ENCODE results near the gene SCLT1.

DNA sequence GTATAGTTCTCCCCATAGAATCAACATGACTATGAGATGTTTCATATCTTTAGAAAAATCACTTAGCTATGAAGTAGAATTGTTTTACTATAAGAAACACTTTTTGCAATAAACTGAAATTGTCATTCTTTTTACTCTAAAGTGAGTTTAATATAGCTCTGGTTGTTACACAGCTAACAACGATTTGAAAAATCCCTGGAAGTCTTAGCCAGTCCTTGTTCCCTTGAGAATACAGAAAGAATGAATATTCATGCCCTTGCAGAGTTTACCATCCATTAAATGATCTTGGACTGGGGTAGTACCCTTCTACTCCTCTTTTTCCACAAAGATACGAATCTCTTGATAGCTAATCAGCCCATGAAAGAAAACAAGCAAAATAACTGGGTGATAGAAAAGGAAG is 142.0 kb downstream of the SCLT1 start:
- TF ChIP-seq ZFP36L1 (CRISPR knock-in tag; IDR thresholded peaks at IDR 0.05), result no peak
- TF ChIP-seq ZNF326 (CRISPR knock-in tag; IDR thresholded peaks at IDR 0.05; ENCODE audit: borderline replicate concordance), result no peak
- TF ChIP-seq MEF2D (CRISPR knock-in tag; IDR thresholded peaks at IDR 0.05), result no peak
- TF ChIP-seq KLF9 (CRISPR knock-in tag; IDR thresholded peaks at IDR 0.05; ENCODE audit: low read depth), result no peak
- TF ChIP-seq ZNF550 (CRISPR knock-in tag; IDR thresholded peaks at IDR 0.05; ENCODE audit: borderline replicate concordance), result no peak
- TF ChIP-seq NR2F2 (IDR thresholded peaks at IDR 0.05; ENCODE audit: borderline replicate concordance, low read depth), result no peak
- TF ChIP-seq POLR2A (IDR thresholded peaks at IDR 0.05; ENCODE audit: insufficient read depth in 1 of 2, low read depth in 2 of 2, low read length in 2 of 2), result no peak

Data from HepG2 (cell line).